ENCODE results near the gene WASF3.

Gene WASF3

DNA sequence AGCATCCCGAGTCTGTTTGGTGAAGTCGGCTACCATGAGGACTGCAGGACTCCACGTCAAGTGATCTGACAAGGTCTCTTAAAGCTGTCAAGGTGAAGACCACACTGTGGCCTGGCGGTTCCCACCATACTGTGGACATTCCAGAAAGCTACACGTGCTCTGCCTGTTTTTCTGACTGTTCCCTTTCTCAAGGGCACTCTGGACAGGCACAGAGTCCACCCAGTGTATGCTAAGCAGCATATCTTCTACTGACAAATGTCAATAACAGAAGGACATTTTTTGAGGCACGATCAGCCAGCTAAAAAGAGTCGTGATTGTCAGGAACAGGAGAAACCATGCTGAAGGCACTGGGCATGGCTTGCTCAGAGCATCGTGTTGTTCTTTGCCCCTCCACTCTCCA, 12.8 kb upstream of the WASF3 start:
- no peak for DNase-seq

DNA sequence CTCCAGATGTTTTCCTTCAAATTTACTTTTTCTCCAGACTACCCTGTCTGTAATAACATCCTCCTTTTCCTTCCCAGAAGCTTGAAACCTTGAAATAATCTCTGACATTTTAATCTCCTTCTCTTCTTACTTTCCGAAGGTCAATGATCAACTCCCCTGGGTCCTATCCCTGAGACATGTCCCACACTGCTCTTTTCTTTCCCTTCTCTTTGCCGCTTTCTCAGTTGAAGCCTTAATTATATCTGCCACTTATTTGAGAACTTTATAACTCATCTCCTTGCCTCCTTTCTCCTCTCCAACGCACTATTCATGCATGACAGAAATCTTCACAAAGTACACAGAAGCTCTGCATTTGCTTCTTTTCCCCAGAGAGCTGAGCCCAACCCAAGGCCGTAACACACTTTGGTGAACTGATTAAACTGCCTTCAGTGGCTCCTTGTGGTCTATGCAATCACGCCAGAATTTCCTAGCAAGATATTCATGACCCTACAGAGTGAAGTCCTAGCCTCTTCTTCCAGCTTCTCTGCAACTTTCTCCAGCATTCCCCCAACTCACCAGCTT, 9.2 kb upstream of the WASF3 start:
- no peak for DNase-seq

DNA sequence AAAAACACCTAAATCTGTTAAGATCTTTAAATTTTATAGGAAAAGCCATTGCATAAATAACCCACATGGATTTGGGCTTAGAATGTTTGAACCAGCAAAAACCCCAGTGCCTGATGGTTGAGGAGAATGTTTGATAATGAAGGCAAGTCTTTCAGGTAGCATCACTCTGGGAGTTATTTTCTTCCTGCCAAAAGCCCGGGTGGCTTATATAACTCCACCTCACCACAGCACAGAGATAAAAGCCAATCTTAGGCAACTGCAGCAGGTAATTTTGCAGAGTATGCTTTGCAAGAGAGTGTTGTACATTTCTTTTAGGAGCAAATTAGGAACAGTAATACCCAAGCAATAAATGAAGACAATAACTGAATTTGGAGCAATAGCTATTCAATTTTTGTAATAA, 7.8 kb upstream of the WASF3 start:
- DNase-seq = no peak

DNA sequence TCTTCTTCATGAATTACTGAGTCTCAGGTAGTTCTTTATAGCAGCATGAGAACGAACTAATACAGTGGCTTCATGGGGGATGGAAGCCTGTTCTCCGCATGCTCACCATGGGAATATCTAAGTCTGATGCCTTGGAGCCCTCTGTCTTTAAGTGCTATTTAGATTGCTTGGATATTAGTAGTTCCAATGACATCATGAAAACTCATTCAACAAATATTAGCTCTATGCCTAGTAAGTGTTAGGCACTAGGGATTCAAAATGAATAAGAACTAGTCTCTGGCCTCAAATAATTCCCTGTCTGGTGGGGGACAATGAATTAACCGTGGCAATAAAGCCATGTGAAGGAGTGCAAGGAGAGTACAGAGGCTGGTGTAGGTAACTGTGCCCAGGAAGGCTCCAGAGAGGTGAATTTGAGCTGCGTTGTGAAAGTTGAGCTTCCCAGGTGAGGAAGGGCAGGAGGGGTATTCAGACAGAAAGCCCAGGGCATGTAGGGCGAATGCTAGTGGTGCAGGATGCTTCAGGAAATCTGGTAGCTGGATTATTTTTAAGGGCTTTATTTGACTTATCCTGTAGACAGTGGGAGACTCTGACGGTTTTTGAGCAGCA, 6.1 kb upstream of the WASF3 start:
- no peak for DNase-seq

DNA sequence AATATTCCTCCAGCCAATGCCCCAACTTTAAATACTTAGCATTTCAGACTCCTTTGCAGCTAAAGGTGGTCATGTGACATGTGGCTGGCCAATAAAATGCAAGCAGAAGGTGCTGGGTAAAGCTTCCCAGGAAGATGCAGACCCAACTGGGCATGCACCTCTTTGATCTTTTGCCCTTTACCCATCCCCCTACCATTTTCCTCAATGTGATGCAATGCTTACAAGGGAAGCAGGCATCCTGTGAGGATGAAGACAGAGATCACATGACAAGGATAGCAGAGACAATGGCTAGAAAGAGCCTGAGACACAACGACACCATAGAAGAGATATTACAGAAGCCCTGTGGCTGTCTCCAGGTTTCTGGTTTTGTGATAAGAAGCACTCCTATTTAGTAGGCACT, 2.1 kb upstream of the WASF3 start:
- no peak for DNase-seq

DNA sequence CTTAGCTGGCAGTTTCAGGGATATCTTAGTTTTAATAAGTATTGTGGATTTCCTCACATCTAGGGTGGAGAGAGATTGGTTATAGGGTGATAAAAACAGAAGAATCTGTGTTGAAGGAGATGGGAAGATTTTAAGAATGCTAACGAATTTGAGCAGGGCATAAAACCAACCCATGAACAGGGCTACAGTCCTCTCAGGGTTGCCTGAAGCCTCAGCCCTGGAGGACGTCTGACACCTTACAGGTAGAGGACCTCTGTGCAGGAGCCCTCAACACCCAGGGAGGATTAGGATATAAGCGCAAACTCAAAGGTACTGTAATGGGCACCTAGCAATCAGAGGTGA, 461 bp upstream of the WASF3 start:
- DNase-seq = no peak

DNA sequence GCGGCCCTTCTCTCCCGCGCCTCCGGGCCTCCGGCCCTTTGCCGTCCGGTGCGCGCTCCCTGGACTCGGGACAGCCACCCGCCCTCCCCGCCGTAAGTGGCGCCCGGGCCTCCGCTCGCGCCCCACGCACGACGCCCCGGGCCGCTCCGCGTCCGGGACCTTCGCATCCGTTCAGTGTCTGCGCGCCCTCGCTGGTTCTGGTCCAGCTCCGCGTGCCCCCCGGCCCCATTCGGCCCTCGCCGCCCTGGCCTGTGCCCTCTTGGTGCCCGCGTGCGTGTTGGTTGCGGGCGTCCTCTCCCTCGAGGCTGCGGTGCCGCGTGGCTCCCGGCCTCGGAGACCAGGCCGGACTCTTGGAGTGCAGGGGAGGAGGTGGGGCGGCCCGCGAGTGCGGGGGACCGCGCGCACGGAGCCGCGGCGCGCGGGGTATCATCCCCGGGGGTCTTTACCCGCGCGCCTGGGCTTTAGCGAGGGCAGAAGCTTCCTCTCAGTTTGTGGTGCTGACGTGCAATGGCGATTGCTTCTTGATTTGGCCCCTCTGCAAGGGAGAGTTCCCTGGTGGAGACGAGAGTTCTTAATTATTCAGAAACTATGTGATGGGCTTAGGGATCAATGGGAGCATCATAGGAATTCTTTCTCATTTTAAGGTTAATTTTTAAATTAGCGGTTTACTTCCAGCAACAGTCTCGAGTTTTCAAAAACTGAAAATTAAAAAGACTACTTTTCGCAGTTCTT, 757 bp downstream of the WASF3 start:
- DNase-seq = peak in 1 of 2 experiments; percentile 36

DNA sequence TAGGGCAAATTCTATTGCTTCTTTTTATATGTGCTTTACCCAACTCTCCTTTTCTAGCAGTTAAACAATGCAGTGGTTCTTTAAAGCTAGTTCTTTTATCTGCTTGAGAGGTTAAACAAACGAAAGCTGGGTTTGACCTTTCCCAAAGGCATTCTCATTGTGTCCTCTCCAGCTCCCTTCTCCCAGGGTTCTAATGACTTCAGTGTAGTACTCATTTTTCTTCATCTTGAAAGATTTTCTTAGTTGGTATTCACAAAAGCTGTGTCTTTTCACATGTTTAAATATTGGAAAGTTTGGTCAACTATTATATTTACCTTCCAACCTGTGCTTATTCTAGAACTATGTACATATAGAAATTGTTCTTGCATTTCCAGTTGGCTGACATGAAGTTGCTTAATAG, 1.5 kb downstream of the WASF3 start:
- no peak for DNase-seq

DNA sequence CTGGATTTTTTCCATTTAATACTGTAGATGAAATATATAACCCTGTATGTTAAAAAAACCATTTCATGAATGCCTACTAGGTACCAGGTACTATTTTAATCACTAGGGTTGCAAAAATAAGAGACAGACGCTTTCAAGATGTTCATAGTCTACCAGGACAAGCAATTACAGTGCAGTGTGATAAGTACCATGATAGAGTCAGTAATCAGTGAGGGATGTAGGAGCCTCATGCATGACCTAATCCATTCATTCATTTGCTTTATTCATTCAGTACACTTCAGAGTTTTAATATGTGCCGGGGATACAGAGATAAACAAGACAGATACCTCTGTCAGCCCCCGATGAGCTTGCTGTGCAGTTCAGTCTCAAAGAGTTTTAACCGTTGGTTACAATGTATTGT, 3.0 kb downstream of the WASF3 start:
- DNase-seq = no peak

DNA sequence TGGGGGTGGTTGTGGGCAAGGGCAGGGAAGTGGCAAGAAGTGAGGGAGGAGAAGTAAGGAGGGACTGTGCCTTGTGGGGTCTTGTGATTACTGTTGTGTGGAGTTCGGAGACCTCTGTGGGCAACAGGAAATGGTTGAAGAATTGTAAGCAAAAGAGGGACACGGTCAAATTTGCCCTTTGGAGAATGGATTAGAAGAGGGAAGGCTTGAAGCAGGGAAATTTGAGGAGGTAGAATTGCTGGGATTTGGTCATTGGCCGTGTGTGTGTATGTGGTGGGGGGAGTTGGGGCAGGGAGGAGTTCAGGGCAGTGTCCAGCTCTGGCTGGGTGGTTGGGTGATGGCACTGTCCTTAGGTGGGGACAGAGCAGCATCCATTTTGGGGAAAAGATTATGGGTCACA, 3.6 kb downstream of the WASF3 start:
- DNase-seq = no peak

DNA sequence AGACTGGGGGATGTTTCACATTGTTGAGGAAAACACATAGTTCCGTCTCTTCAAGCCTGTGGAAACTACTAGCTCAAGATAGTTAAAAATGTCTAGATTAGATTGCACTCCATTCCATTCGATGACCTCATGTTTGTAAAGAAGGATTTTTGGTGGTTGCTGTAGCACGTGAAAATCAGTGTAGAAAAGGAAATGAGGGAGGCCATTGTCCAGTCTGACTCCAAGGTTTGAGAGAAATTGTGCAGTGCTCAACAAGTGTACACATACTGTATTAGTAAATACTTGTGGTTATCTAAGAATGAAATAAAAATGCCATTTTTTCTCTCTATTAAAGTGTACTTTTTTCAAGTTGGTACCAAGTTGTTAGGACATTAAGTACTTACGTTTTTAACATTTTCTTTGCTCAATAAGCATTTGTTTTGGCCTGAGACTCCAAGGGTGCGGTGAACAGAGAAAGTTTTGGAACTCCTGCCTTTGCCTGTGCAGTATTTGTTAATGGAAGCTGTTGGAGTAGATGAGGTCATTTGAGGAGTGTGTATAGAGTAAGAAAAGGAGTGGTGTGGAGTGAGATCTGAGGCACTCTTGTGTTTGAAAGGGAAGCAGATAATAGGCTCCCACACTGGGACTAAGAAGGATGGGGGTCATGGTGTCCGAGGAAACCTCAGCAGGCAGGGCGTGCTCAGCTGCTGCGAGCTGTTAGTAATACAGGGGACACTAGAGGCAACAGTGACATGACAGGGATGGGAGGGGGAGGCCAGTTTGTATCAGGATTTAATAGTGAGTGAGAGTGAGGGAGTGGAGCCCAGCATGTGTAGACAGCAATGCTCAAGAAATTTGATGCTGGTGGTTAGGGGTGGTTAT, 4.4 kb downstream of the WASF3 start:
- no peak for DNase-seq

DNA sequence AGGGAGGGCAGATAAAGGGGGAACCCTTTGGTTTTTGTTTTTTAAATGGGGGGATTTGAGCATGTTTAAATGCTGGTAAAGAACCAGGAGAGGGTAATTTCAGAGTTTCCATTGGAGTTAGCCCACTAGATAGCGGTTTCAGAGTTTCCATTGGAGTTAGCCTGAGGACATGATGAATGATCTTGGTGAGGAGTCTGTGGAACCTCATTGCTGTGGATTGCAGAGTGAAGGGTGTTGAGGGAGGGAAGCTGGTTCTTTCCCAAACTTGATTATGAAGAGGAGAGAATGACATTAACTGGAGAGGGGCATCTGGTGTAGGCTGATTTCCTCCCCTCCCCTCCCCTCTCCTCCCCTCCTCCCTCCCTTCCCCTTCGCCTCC, 5.0 kb downstream of the WASF3 start:
- DNase-seq = no peak

DNA sequence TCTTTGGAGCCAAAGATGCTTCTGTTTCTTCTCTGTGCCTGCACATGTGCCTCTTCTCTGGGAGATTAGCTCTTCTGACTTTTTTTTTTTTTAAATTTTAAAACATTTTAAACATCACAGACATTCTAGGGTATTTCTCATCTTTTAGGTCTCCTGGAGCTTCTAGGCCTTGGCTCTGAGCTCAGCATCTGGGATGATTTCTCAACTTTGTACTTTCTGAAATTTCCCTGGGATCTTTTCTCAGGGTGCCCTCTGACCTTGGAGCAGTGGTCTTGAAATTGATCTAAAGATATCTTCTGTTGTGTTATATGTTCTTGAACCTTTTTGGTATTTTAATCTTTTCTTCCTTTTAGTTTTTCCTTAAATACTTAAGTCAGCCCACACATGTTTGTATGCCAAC, 6.2 kb downstream of the WASF3 start:
- DNase-seq = no peak

DNA sequence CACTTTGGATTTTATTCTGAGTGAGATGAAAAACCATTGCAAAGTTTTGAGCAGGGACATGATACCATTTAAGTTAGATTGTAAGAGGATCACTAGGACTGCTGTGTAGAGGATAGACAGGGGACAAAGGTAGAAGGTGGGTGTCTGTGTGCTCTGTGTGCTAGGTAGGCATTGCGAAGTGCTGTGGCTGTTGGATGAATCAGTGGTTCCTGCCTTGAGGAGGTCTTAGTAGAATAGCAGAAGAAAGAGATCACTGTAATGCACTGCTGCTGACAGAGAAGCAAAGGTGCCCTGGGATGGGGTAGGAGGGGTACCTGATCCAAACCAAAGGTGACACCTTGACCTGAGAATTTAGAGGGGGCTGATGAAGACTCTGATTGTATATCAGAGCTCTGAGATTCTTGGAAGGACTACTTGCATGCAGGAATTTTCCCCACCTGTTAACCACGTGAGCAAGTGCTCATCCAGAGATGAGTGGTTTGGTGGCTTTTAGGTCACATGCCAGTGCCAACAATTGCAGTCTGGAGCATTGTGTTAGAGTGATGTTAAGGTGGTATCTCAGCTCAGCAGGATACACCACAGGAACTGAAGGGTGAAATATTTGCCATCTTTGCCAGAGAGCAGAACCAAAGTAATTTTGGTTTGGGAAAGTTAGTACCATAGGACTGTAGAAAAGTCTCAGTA, 10.8 kb downstream of the WASF3 start:
- DNase-seq = no peak

DNA sequence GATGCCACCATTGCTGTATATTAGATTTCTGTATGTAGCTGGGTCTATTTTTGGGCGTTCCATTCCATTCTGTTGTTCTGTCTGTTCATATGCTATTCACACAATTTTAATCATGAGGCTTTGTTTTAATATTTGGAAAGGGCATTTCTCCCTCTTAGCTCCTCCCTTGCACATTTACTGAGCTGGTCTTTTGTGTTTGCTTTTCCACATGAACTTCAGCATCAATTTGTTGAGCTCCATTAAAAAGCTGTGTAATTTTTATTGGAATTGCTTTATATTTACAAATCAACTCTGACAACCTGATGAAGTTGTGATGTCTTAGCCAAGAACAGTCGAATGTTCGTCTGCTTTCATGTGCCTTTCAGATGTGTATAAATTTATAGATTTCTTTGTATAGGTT, 14.0 kb downstream of the WASF3 start:
- DNase-seq = no peak

DNA sequence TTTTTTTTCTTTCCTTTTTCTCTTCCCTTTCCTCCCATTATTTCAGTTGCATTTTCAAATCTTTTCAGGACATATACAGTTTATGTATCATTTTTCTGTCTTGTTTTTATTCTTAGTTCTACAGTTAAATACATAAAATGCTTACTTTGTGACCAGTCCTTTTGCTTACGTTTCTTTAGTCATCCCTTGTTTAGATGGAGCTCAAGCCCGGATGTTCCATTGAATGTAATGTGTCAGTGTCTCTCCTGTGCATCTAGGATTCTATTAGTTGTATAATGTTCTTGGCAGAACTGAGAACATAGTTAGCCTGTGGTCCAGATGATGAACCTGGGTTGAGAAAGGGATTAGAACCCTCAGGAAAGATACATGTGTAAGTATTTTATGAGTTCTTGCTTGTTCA, 17.8 kb downstream of the WASF3 start:
- DNase-seq = no peak

DNA sequence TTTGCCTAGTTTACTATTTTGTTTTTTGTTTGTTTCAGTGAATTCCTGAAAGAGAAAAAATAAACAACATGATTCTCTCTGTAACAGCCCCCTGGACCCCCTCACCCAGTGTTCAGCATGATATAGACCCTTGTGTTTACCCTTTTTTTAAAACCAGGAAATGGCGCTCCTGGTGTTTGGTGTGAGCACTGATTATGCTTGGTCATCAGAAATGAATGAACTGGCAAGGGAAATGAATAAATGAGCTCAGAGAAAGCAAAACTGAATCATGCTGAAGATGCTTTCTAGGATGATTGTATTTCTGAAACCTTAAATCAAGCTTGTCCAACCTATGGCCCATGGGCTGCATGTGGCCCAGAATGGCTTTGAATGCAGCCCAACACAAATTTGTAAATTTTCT, 22.1 kb downstream of the WASF3 start:
- DNase-seq = no peak

DNA sequence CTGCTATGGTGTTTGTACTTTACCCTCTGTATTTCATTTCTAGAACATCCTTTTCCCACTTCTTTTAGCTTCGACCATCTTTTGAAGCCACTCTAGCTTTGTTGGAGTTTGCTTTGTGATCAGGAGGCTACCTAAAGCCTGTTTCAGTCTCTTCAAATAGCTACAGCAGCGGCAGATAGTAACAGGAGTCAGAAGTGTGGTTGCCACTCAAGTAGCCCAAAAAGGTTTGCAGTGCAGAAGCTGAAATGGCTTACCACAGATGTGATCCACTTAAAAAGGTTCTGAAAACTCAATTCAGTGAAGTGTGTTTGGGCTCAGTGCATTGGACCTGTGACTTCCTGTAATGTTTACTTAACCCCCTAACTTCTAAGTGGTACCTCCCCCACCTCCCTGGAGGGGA, 26.2 kb downstream of the WASF3 start:
- no peak for DNase-seq

DNA sequence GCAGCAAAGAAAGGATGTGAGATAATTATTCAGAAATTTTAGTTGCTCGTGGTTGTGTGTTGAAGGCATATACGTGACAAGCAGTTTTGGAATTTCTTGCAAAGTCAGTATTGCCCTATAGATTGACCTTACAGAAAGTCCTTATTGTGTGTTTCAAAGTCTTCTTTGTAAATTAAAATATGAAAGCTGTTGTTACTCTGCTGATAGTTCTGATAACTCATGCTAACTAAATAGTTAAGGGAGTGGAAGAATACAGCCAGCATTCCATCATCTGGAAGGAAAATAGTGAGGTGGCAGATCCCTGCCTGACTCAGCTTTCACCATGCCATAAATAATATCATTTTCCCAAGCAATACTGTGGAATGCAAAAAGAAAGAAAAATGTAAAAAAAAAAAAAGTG, 27.2 kb downstream of the WASF3 start:
- DNase-seq = no peak

DNA sequence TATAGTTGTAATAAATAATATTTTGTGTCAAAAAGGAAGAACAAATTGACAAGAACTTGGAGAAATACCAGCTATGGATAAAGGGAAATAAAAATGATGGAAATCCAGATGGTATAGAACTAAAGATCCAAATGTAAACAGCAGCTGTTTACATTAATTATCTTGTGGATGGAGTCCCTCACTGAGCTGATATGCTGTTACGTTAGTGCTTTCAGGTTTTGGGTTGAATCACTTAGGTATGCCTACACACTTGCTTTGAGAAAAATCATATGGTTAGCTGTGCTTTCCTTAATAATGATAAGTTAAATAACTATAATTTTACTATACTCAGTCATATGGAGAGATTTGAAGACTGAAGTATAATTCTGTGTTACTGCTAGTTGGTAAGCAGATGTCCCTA, 27.7 kb downstream of the WASF3 start:
- peak in 1 of 2 experiments; percentile 47 for DNase-seq

DNA sequence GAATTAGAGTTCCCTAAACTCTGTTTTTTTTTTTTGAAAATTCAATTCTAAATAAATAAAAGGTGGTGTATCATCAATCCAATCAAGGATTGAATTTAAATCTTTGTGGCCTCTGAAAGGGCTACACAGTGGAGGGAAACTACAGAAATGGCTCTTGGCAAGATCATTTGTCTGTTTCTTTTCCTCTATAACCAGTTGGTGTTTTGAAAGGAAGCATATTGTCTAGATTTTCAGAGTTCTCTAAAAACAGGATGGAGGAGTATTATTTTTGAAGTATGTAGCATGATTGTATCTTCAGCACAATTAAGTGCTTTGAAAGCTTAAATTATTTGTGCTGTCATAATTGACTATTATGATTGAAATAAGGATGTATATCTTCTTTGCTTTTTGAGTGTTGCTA, 29.8 kb downstream of the WASF3 start:
- no peak for DNase-seq

DNA sequence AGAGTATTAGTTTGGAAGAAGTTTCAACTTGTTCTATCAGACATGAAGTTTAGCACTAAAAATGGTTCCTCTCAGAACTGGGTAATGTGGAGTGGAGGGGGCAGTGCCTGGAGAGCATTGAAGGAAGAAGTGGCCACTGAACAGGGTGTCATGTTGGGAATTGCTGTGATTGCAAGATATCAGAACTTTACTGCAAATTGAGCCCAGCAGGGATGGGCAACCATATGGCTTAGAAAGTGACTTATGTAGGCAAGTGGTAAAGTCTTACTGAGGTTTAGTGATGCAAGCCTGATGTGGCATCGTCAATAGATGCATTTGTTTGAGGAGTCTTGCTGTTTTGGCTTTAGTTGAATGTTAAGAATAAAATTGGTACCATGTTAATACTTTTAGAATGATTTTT, 31.7 kb downstream of the WASF3 start:
- no peak for DNase-seq

DNA sequence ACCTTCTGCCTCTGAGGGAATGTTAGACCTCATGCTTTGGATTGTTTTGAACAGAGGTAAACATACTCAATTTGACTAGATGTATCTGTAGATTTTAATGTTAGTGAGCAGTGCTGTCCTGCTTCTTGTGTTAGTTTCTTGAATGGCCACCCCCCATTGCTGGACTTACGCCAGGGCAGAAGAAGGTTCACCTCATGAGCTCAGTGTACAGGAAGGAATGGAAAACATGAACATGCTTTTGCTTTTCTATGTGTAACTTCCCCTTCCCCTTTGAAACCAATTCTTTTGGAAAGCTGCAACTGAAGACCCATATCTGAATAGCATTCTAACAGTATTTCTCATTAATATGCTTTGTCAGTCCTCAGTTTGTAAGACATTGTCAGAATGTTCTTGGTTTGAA, 32.3 kb downstream of the WASF3 start:
- no peak for DNase-seq
